GM20431 (cell line): ENCODE measurements around the gene PHACTR1.

Source experiments
- in situ Hi-C: fragments of 300-500 bp; cut with MseI, MboI; formaldehyde crosslinking; loops from one replicate; pipeline ENCODE4 v1.15.0; 2020; ENCODE audit warnings: low sequenced_read_pairs; ENCODE audit not compliant: unreplicated experiment

Gene PHACTR1

GRCh38 chr6:13011612-13012146, 295.1 kb downstream of the PHACTR1 start:
- in situ Hi-C loops: no loop called here

- in situ Hi-C loops: no loop called here
Observed at GRCh38 chr6:13012296-13012695, 295.7 kb downstream of the PHACTR1 start.

- in situ Hi-C loops: no loop called here
Observed at GRCh38 chr6:13012977-13013680, 296.6 kb downstream of the PHACTR1 start.

- in situ Hi-C loops: no loop called here
Observed at GRCh38 chr6:13013681-13014503, 297.3 kb downstream of the PHACTR1 start.

- in situ Hi-C loops: no loop called here
Observed at GRCh38 chr6:13014504-13015378, 298.2 kb downstream of the PHACTR1 start.

- in situ Hi-C loops: no loop called here
Observed at GRCh38 chr6:13015379-13015681, 298.8 kb downstream of the PHACTR1 start.

- in situ Hi-C loops: no loop called here
Observed at GRCh38 chr6:13024616-13025015, 308.0 kb downstream of the PHACTR1 start.

GRCh38 chr6:13025893-13026499, 309.4 kb downstream of the PHACTR1 start:
- in situ Hi-C loops: no loop called here

GRCh38 chr6:13026557-13026956, 310.0 kb downstream of the PHACTR1 start:
- in situ Hi-C loops: no loop called here

- in situ Hi-C loops: no loop called here
Observed at GRCh38 chr6:13027207-13027606, 310.6 kb downstream of the PHACTR1 start.

- in situ Hi-C loops: no loop called here
Observed at GRCh38 chr6:13030396-13030795, 313.8 kb downstream of the PHACTR1 start.

GRCh38 chr6:13032566-13032965, 316.0 kb downstream of the PHACTR1 start:
- in situ Hi-C loops: no loop called here

- in situ Hi-C loops: no loop called here
Observed at GRCh38 chr6:13033145-13033544, 316.6 kb downstream of the PHACTR1 start.

GRCh38 chr6:13034316-13034715, 317.7 kb downstream of the PHACTR1 start:
- in situ Hi-C loops: no loop called here

- in situ Hi-C loops: no loop called here
Observed at GRCh38 chr6:13035606-13036005, 319.0 kb downstream of the PHACTR1 start.

GRCh38 chr6:13038315-13038714, 321.7 kb downstream of the PHACTR1 start:
- in situ Hi-C loops: no loop called here

GRCh38 chr6:13038741-13039190, 322.2 kb downstream of the PHACTR1 start:
- in situ Hi-C loops: no loop called here

GRCh38 chr6:13044390-13044789, 327.8 kb downstream of the PHACTR1 start:
- in situ Hi-C loops: no loop called here

GRCh38 chr6:13044896-13045295, 328.3 kb downstream of the PHACTR1 start:
- in situ Hi-C loops: no loop called here

- in situ Hi-C loops: no loop called here
Observed at GRCh38 chr6:13045676-13046075, 329.1 kb downstream of the PHACTR1 start.
